Hematopoietic multipotent progenitor cell treated with erythropoietin and hydrocortisone succinate and interleukin-3 and kit ligand, for 4 days (in vitro differentiated cells): ENCODE results near the gene EEF2.
A peak's percentile ranks its signal among the peaks of the same experiment; 100 is the strongest.

ENCODE experiments used
- DNase-seq: peaks from one replicate; pipeline ENCODE4 v3.0.0-alpha.2; 2015

EEF2 gene

DNA sequence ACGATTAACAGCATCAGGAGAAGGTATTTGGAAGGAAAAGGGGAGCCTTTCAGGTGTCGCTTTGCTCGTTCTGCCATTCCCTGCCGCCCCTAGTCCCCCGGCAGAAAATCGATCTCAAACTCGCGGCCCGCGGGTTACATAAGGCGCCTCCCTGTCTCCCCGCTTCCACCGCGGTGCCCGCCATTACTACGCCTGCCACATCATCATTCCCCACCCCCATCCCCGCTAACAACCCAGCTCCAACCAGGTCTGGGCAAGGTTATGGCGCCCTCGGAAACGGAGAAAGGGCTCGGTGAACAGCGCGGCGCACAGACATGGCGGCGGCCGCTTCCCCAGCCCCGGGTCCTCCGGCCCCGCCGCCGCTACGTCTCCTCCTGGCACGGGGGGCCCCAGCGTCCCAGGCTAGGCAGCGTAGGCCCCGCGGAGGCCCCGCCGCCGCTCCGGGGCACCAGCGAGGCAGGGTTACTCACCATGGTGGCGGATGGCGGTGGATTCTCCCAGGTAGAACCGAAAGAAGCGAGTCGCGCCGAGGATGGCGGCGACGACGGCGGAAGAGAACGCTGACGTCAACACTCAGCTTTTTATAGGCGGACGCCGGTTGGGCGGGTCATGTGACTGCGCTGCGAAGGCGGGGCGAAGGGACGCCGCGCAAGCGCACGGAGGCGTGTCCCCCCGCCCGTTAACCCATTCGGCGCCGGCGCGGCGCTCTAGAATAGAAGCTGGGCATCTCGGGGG, at the start of gene EEF2:
EEF2 (minus strand) TSS at position 556 of the 735 bp plus-strand sequence; CDS start at position 473, 83 bp downstream.
- DNase-seq = peak; percentile 95

DNA sequence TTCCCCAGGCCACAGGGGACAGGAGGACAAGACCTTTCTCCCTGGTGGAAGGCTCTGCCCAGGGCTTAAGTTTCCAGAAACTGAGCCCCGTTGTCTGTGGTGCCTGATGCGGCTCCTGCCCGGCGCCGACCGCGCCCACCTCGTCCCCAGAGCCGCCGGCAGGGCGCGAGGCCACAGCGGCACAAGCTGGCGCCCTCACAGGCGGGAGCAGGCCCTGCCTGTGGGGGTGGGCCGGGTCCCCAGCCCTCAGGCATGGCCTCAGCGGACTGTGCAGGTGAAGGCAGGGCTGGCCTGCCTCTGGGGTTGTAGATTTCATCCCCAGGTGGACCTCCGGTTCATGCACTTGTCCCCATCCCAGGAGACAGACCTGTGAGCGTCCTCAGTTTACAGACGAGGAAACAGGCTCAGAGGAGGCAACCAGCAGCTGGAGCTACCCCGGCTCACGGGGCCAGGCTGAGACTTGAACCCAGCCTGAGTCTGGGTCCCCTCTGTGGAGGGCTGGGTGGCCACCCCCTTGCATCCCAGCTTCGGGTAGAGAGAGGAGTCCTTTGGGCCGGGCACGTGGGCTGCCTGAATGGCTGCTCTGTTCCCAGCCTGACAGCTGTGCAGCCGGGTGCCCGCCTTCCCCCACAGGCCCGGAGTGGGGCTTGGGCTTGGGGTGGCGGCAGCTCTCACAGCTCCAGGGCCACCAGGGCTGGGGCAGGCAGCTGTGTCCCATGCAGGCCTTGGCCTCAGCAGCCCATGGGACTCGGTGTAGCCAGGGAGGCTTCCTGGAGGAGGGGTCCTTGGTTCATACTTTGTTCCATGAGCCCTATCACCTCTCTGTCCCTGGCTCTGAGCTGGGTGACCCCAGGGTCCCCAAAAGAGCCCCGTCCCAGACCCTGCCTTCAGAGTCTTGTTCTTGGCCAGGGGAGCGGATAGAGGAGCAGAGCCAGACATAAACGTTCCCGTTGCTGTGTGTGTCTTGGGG, 49.1 kb upstream of the EEF2 start:
- no peak for DNase-seq

DNA sequence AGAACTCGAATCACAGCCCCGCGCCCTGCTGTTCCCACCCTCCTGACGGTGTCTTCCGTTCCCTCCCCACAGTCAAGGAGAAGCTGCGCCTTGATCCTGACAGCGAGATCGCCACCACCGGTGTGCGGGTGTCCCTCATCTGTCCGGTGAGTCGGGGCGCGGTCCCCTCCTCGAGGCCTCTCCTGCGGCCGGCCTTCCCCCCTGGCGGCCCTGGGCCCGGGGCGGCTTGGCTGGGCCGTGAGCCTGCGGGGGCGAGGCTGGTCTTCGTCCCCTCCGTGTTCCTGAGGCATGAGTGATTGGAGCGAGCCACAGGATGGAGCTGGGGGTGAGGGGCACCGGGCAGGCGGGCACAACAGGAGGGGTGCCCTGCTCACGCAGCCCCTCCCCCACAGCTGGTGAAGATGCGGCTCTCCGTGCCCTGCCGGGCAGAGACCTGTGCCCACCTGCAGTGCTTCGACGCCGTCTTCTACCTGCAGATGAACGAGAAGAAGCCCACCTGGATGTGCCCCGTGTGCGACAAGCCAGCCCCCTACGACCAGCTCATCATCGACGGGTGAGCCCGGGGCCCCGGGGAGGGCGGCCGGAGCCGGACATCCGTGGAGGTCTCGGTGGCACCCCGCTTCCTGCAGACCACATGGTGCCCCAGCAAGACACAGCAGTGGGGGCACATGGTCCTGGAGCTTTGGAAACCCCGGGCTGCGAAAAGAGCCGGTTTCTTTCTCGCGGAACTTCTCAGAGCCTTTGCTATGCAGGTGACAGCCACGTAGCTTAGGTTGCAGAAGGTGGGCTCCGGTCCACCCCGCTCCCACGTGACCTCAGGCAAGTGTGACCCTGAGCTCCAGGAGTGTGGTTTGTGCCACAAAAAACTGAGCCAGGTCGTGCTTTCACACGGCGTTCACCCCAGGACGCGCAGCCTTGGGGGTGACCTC, 48.0 kb upstream of the EEF2 start:
- DNase-seq = no peak

DNA sequence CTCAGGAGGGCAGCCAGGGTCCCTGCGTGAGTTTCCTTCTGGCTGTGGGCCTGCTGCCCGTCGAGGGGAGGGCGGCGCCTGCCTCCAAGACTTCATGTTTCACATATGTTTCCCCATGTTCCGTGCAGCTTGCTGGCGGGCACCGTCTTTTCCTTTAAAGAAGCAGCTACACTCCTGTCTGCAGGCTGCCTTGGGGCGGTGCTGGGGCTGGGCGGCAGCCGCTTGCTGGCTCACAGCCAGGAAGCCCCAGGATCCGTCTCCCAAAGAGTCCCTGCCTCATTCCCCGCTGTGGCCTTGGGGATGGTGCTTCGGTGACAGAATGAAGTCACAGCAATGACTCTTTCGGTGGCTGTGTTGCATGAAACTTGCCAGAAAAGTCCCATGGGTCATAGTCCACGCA, 47.2 kb upstream of the EEF2 start:
- DNase-seq = no peak

DNA sequence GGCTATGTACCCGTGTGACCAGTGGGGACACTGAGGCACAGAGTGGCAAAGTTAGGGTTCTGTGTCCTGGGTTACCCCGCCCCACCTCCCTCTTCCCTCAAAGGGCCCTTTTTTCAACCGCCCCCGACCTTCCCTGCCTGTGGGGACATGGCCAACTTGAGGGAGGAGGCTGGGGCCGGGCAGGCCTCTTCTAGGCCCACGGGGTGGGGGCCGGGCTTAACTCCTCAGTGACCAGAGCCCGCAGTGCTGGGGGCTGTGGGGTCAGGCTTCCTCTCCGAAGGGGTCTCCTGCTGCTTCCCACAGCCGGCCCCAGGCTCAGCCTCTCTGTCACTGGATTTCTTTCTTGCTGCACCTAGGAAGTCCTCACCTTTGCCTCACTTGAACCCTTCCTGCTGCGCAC, 46.2 kb upstream of the EEF2 start:
- DNase-seq = no peak

DNA sequence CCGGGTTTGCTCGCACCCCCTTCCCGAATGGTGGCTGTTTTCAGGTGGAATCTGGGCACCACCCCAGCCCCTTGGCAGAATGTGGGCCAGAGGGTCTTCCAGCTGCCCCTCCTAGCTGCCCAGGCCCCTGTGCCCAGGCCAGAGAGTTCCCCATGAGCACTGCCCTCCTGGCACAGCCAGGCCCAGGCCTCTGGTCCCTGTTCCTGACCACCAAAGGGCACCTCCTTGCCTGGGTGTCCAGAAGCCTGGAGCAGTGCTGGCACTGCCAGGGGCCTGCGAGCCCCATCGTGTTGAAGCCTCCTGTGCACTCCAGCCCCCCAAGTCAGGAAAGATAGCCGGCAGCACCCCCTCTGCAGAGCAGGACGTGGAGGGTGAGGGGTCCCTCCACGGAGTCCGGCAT, 45.7 kb upstream of the EEF2 start:
- DNase-seq = no peak

DNA sequence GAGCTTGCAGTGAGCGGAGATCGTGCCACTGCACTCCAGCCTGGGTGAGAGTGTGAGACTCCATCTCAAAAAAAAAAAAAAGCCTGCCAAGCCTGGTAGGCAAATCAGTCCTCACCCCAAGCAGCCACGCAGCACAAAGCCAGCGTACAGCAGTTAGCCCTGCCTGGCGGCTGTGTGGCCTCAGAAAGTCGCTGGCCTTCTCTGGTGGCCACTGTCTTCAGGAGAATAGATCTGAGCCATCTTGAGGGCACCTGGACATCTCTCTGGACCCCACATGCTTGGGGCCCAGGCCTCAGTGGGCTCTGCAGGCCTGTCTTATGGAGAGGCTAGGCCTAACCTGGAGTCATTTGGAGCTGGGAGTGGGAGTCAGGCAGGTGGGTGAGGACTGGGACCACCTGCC, 45.3 kb upstream of the EEF2 start:
- no peak for DNase-seq

DNA sequence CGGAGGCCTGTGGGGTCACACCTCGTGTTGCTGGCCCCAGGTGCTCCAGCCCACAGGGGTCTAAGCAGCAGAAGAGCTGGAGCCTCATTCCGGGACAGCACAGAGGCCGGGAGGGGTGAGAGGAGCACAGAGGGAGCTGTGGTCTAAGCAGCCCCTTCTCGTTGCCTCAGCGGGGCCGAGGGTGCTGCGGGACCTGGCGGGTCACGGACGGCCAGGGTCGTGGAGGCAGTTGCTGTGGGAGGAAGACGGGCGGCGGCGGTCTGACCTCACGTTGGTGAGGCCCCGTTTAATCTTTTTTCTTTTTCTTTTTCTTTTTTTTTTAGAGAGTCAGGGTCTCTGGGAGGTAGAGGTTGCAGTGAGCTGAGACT, 44.0 kb upstream of the EEF2 start:
- DNase-seq = no peak

DNA sequence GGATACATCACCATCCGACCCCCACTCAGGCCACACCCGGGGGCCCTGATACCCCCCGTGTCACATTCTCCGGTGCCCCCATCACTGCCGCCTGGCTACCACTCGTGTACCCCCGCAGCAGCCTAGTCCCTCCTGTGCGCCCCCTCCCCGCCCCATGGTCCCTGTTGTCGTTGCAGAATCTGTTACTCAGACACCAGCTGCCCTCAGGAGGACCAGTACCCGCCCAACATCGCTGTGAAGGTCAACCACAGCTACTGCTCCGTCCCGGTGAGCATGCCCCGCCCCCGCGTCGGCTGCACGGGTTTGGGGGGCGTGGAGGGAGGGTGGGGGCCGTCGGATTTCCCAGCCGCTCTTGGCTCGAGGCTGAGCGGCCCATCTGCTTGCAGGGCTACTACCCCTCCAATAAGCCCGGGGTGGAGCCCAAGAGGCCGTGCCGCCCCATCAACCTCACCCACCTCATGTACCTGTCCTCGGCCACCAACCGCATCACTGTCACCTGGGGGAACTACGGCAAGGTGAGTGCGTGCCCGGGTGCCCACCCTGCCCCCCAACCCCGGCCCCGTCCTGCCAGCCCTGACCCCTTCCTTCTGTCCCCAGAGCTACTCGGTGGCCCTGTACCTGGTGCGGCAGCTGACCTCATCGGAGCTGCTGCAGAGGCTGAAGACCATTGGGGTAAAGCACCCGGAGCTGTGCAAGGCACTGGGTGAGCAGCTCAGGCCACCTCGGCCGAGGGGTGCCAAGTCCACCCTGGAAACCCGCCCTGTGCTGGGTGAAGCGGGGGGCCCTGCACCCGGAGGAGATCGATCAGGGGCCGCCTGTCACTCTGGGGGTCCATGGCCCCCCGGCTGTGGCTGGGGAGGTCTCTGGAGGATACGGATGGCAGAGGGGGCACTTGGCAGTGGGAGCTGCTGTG, 43.3 kb upstream of the EEF2 start:
- no peak for DNase-seq

DNA sequence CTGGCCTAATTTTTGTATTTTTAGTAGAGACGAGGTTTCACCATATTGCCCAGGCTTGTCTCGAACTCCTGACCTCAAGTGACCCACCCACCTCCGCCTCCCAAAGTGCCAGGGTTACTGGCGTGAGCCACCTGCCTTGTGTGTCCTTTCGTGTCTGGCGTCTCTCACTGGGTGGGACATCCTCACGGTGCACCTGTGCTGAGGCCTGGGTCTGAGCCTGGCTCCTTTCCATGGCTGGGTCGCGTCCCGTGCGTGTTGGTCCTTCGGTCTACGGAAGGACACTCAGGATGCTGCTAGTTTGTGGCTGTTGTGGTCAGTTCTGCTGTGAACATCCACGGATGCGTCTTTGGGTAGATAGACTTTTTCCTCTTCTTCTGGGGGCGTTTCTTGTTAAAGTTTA, 41.9 kb upstream of the EEF2 start:
- DNase-seq = no peak

DNA sequence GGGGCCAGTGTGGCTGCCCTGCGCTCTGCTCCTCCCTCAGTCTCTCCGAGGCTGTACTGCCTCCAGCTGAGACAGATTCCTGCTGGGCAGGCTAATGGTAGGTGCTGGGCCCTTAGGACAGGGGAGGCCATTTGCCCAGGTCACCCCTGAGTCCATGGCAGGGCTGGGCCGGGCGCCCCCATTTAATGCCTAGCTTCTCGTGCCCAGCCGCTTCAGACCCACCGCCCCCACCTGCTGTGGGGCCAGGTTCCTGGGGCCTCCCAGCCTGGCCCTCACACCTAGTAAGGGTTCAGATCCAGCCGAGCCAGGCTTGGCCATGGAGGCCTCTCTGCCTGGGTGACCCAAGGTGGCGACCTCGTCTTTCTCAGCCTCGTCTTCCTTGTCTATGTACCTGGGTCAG, 40.1 kb upstream of the EEF2 start:
- DNase-seq = no peak

DNA sequence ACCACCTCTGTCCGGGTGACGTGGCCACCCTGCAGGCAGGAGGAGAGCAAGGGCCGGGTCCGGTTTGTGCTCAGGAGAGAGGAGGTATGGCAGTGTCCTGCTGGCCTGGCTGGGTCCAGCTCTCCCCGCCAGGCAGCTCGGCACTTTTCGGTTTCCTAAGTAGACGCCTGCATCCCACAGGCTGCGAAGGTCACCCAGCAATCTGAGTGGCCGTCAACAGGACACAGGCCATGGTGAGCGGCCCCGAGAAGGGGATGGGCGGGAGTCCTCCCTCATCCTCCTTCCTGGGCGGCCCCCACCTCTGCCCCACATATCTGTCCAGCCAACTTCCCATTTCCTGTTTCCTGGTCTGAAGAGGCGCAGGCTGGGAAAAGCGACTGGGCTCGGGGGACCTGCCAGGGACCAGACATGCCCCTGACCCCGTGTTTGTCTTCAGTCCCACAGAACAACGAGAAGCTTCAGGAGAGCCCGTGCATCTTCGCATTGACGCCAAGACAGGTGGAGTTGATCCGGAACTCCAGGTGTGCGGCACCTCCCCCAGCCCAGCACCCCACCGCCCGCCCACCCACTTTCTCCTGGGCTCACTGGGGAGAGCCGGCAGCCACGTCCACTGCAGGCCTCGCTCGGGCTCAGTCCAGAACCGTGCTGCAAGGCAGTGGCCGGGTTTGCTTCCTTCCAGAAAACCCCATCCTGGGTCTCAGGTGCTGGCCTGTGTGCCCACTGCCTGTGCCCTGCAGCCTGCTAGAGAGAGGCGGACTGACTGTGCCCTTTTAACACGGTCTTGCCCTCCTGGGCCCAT, 38.5 kb upstream of the EEF2 start:
- DNase-seq = no peak

DNA sequence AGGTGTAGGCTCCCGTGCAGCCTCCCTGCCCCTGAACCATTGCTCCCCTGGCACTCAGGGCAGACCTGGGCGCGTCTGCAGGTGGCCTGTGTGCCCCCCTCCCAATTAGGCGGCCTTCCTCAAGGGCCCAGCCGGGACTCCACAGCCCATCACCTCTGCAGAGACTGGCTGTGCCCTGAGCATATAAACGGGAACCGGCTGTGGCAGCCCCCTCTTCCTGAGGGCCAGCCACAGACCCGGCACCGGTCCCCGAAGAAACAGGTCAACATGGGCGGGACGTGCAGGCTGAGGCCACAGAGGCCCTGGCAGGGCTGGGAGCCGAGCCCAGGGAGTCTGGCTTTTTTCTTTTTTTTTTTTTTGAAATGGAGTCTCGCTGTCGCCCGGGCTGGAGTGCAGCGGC, 34.3 kb upstream of the EEF2 start:
- DNase-seq = no peak

DNA sequence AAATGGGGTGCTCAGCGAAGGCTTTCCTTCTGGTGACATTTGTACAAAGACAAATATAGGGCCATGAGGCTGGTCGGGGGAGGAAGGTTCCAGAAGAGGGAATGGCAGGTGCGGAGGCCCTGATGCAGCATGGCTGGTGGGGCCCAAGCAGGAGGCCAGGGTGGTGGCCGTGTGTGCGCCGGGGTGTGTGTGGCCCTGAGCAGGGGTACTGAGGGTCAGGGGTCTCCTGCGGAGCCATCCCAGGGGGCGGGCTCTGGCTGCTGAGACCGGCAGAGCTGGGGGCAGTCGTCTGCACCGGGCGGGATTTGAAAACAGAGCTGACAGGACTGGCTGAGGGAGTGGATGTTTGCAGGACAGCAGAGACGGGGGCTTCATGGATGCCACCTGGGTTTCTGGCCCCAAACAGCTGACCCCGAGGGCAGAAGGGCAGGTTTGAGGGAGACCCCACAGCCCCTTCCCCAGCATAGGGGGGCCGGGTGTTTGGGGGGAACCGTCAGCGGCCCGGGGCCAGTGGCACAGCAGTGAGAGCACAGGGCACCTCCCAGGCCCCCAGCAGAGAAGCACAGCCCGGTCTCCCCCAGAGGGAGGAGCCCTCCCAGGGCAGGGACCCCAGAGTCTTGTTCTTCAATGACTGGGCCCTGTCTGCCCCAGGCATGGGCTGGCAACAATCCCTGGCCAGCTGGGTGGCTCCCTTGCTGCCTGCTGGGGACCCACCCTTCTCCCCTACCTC, 33.7 kb upstream of the EEF2 start:
- DNase-seq = no peak

DNA sequence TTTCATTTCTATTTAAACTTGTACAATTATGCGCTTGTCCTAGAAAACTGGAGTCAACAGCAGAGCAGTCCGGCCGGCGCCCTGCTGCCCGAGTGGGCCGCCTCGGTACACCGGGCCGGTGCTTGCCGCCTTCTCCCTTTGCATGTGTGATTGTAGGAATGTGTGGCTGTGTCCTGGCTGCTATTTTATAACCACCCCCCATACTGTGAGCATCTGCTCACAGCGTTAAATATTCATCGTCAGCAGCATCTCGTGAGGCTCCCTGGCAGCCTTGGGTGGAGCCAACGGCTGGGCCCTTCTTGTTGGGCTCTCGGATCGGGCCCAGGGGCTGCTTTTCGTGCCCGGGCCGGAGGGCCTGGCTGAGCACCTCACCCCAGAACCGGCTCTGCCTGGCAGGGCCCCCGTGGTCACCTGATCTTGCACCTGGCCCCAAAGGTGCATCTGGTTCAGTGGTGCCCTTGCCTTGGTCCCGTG, 32.9 kb upstream of the EEF2 start:
- DNase-seq = no peak

DNA sequence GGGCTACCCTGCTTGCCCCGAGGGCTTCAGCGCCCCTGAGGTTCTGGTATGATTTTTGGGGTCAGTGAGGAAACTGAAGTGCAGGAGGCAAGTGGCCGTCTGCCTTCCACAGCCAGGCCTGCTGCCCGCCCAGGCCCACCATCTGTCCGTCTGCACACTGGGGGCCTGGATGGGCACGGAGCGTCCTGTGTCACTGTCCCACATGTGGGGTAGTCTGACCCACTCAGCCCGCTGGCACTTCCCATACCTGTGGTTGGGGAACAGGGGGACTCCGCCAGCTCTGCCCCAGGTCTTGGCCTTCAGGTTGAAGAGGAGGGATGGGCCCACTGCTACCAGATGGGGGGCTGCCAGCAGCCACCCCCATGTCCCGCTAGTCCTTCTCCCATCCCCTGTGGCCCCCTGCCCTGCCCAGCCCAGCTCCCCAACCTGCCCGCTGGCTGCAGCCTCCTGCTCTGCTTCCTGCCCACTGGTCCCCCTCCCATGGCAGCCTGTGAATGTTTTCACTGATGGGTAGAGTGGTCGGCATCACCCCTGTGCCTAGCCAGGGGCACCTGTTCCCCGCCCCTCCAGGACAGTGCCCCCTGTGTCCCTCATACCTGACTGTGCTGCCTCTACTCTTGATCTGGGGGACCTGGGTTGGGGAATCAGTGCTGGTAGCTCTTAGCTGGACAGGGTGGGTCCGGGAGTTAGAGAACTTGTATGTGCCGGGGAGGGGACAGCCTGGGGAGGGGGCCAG, 31.8 kb upstream of the EEF2 start:
- no peak for DNase-seq

DNA sequence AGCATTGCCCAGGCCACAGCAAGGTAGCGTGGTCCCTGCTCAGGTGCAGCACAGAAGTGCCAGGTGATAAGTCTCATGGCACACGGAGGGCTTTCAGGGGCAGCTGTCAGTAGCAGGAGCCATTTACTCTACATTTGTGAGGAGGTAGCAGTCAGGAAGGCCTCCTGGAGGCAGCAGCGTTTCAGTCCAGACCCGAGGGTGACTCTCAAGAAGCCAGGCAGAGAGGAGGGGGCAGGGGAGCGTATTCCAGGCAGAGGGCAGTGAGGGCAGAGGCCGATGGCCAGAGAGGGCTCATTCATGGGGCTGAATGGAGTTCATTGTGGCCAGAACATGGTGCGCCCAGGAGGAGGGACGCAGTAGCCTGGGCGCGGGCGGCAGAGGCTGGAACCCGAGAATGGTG, 31.2 kb upstream of the EEF2 start:
- no peak for DNase-seq

DNA sequence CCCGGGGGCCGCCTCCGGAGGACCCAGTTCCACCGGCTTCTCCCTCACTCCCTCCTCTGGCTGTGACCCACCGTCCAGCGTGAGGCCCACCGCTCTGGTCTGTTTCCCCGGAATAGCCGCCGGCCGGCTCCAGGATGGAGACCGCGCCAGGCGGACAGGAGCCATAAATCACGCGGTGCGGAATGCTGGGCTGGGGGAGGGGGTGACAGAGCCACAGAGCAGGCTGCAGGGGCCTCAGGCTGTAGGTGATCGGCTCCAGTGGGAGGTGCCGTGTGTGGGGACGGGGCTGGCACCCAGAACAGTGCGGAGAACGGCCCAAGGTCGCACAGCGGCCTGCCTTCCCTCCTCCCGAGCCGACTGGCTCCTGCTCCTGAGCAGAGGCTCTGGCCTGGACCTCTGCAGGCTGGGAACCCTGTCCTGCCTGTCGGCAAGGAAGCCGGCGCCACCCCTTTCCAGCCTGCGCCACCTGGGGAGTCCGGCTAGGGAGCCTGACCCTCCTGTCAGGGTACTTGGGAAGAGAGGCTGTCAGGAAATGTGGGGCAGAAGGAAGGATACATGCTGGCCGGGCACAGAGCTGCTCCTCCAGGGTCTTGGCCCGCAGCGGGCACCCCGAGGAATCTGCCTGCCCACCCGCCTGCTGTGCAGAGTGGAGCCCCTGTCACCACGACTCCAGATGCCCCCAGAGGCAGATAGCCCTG, 30.6 kb upstream of the EEF2 start:
- no peak for DNase-seq
